IMR-90 (cell line): Measurements from ENCODE around the gene ANO9. TPM values are rescaled to one million over a fixed set of nuclear protein-coding genes. Genes with fewer than 3 reads are reported as not detected.

ENCODE experiments used
- ATAC-seq: fragments of 200-7000 bp; cut with Tn5 transposase; 2 replicates; pipeline ENCODE4 v1.9.1; 2020; ENCODE audit warnings: low read depth, mild to moderate bottlenecking, moderate library complexity
- BruUV-seq: library from RNA; stranded (reverse); fragments of 400-500 nt; replicated peaks from 2 replicates; lab custom pipeline; 2021; lab: Mats Ljungman, UMichigan
- CTCF ChIA-PET: fragments of 300-600 bp; formaldehyde crosslinking; extraction: SDS; loops from one replicate; lab custom pipeline; 2021; ENCODE audit warnings: antibody characterized with exemption; lab: Yijun Ruan, JAX
- POLR2A ChIA-PET: fragments of 300-600 bp; sonication (Branson Sonifier 250); formaldehyde crosslinking; loops from one replicate; lab custom pipeline; 2022; ENCODE audit warnings: antibody characterized with exemption; ENCODE audit not compliant: unreplicated experiment; lab: Charles Lee
- DNase-seq: peaks from one replicate; pipeline ENCODE4 v3.0.0; 2013
- H2AFZ ChIP-seq: replicated peaks from 2 replicates; pipeline ENCODE3; 2013; ENCODE audit warnings: low read length, mild to moderate bottlenecking; ENCODE audit not compliant: poor library complexity
- H2AK5ac ChIP-seq: 2 replicates; pipeline ENCODE4 v1.6.1; 2013; ENCODE audit warnings: low read depth, low read length, inconsistent platforms
- H2AK9ac ChIP-seq: replicated peaks from 2 replicates; pipeline ENCODE3; 2013; ENCODE audit warnings: mild to moderate bottlenecking, low read depth, low read length, moderate library complexity; ENCODE audit not compliant: poor library complexity
- H2BK120ac ChIP-seq: 2 replicates; pipeline ENCODE4 v1.6.1; 2013; ENCODE audit warnings: low read depth, low read length, inconsistent platforms
- H2BK15ac ChIP-seq: 3 replicates; pipeline ENCODE4 v1.6.1; 2013; ENCODE audit warnings: low read depth, low read length, inconsistent platforms
- H2BK20ac ChIP-seq: 2 replicates; pipeline ENCODE4 v1.6.1; 2013; ENCODE audit warnings: low read depth, mild to moderate bottlenecking, inconsistent platforms, low read length, moderate library complexity
- H2BK5ac ChIP-seq: 2 replicates; pipeline ENCODE4 v1.6.1; 2013; ENCODE audit warnings: mild to moderate bottlenecking, low read depth, low read length, inconsistent platforms; ENCODE audit not compliant: poor library complexity, severe bottlenecking
- H3K14ac ChIP-seq: replicated peaks from 2 replicates; pipeline ENCODE4 v1.6.1; 2013; ENCODE audit warnings: low read depth, low read length, inconsistent platforms
- H3K18ac ChIP-seq: 2 replicates; pipeline ENCODE4 v1.6.1; 2013; ENCODE audit warnings: low read depth, low read length, control low read depth
- H3K23ac ChIP-seq: 2 replicates; pipeline ENCODE4 v1.6.1; 2013; ENCODE audit warnings: low read depth, low read length, inconsistent platforms
- H3K27ac ChIP-seq: 2 replicates; pipeline ENCODE4 v1.5.1; 2013; ENCODE audit warnings: mild to moderate bottlenecking, control low read depth, low read length; ENCODE audit not compliant: insufficient read depth
- H3K27me3 ChIP-seq: 2 replicates; pipeline ENCODE4 v1.6.1; 2013; ENCODE audit warnings: low read length; ENCODE audit not compliant: control insufficient read depth, insufficient read depth
- H3K36me3 ChIP-seq: 2 replicates; pipeline ENCODE4 v1.6.1; 2013; ENCODE audit warnings: low read length, mixed read lengths; ENCODE audit not compliant: control insufficient read depth, insufficient read depth
- H3K4ac ChIP-seq: 2 replicates; pipeline ENCODE4 v1.6.1; 2013; ENCODE audit warnings: low read depth, low read length, inconsistent platforms
- H3K4me1 ChIP-seq: 2 replicates; pipeline ENCODE4 v1.6.1; 2013; ENCODE audit warnings: low read length, mixed read lengths; ENCODE audit not compliant: control insufficient read depth, insufficient read depth
- H3K4me2 ChIP-seq: 2 replicates; pipeline ENCODE4 v1.6.1; 2013; ENCODE audit warnings: low read depth, mild to moderate bottlenecking, control low read depth, low read length, moderate library complexity
- H3K4me3 ChIP-seq: 2 replicates; pipeline ENCODE4 v1.5.1; 2013; ENCODE audit warnings: low read depth, mild to moderate bottlenecking, control low read depth, low read length, moderate library complexity; ENCODE audit not compliant: insufficient read depth
- H3K56ac ChIP-seq: 2 replicates; pipeline ENCODE4 v1.6.1; 2013; ENCODE audit warnings: low read length, inconsistent platforms; ENCODE audit not compliant: insufficient read depth; ENCODE audit errors: extremely low read depth
- H3K79me1 ChIP-seq, 2 experiments: 2 replicates each; pipeline ENCODE4 v1.6.1; 2013; ENCODE audit warnings: low read length in 2 of 2, inconsistent platforms in 1 of 2, low read depth in 1 of 2
- H3K9ac ChIP-seq: 2 replicates; pipeline ENCODE4 v1.6.1; 2013; ENCODE audit warnings: low read depth, low read length, control low read depth
- H3K9me1 ChIP-seq: 2 replicates; pipeline ENCODE4 v1.6.1; 2013; ENCODE audit warnings: low read length, inconsistent platforms; ENCODE audit not compliant: insufficient read depth
- H3K9me3 ChIP-seq: 2 replicates; pipeline ENCODE4 v1.6.1; 2013; ENCODE audit warnings: low read length; ENCODE audit not compliant: control insufficient read depth, insufficient read depth
- H4K20me1 ChIP-seq: 2 replicates; pipeline ENCODE4 v1.6.1; 2013; ENCODE audit warnings: low read length, inconsistent platforms; ENCODE audit not compliant: insufficient read depth
- H4K5ac ChIP-seq: 2 replicates; pipeline ENCODE4 v1.6.1; 2013; ENCODE audit warnings: mild to moderate bottlenecking, low read depth, low read length, control low read depth
- H4K8ac ChIP-seq, 2 experiments: 2 replicates each; pipeline ENCODE4 v1.6.1; 2013; ENCODE audit warnings: low read depth in 2 of 2, low read length in 2 of 2, control low read depth in 1 of 2, inconsistent platforms in 1 of 2
- H4K91ac ChIP-seq: 2 replicates; pipeline ENCODE4 v1.6.1; 2013; ENCODE audit warnings: low read depth, low read length, inconsistent platforms; ENCODE audit not compliant: insufficient read depth
- CEBPB ChIP-seq: IDR thresholded peaks from 2 replicates; pipeline ENCODE4 v1.6.1; 2012; ENCODE audit warnings: low read depth, low read length, improper control_type of control experiment
- MXI1 ChIP-seq: IDR thresholded peaks from 2 replicates; pipeline ENCODE4 v1.6.1; 2012; ENCODE audit warnings: low read depth, mild to moderate bottlenecking, low read length, moderate library complexity, borderline replicate concordance
- POLR2A ChIP-seq: IDR thresholded peaks from 2 replicates; pipeline ENCODE4 v1.6.1; 2012; ENCODE audit warnings: mild to moderate bottlenecking, low read depth, low read length
- RCOR1 ChIP-seq: IDR thresholded peaks from 2 replicates; pipeline ENCODE4 v1.6.1; 2012; ENCODE audit warnings: mild to moderate bottlenecking, low read length, improper control_type of control experiment; ENCODE audit not compliant: insufficient replicate concordance
- RFX5 ChIP-seq: IDR thresholded peaks from 2 replicates; pipeline ENCODE4 v1.8.0; 2012; ENCODE audit warnings: low read depth, mild to moderate bottlenecking, low read length, moderate library complexity
- USF2 ChIP-seq: fragments of 150-350 bp; IDR thresholded peaks from 2 replicates; pipeline ENCODE4 v1.6.1; 2017; ENCODE audit warnings: mild to moderate bottlenecking, antibody characterized with exemption, low read length, low read depth
- WGBS, 2 experiments: methylation state at CpG; one replicate each; pipeline versions ENCODE4 v1.1.5 to v1.1.7; 2013; ENCODE audit warnings: missing lambda C conversion rate in 2 of 2; ENCODE audit not compliant: insufficient read length in 1 of 2; ENCODE audit errors: extremely low coverage in 2 of 2; 5-methylcytosine and 5-hydroxymethylcytosine counted together
- dilution Hi-C: fragments of 300-500 bp; cut with HindIII; formaldehyde crosslinking; loops from one replicate; pipeline ENCODE4 v1.14.3; 2018; ENCODE audit warnings: low sequenced_read_pairs; ENCODE audit not compliant: unreplicated experiment
- in situ Hi-C: fragments of 300-500 bp; cut with MboI; formaldehyde crosslinking; loops from 3 replicates; pipeline ENCODE4 v1.14.3; 2019; ENCODE audit warnings: low sequenced_read_pairs, inconsistent platforms, mixed read lengths
- intact Hi-C: fragments of 100-400 bp; cut with micrococcal nuclease; formaldehyde crosslinking; loops from 2 replicates; pipeline ENCODE4 v1.10.0; 2022
- polyA plus RNA-seq, 3 experiments: library from polyadenylated mRNA; depleted of rRNA; stranded (reverse); fragments of >200 nt; gene quantifications; 2 replicates each; pipeline ENCODE4 v1.2.3, GENCODE V29; 2012; ENCODE audit warnings: low replicate concordance in 1 of 3
- total RNA-seq: library from RNA; depleted of rRNA; stranded (reverse); fragments of >200 nt; gene quantifications from 2 replicates; pipeline ENCODE4 v1.2.3, GENCODE V29; 2012

ANO9 gene
- total and polyA plus RNA-seq, 2 of the 4 experiments (the other 2 are of a cell fraction), result not detected

GRCh38 chr11:371716-372590, 69.9 kb downstream of the ANO9 start:
- BruUV-seq, result no TSS peak
- no peak overlapping the region for H2AFZ ChIP-seq
- H3K14ac ChIP-seq, result no peak overlapping the region
- no peak for ATAC-seq
- no peak overlapping the region for H3K9ac ChIP-seq
- H3K4ac ChIP-seq, result no peak overlapping the region
- no peak overlapping the region for H2BK20ac ChIP-seq
- no peak overlapping the region for H2AK5ac ChIP-seq
- H2BK5ac ChIP-seq, result no peak overlapping the region
- H4K91ac ChIP-seq, result no peak overlapping the region
- H3K4me1 ChIP-seq, result peaks cover 7% of the 10 kb centered on the region
- intact Hi-C loops (no loop called here), dilution Hi-C loops (no loop called here), in situ Hi-C loops (no loop called here)
- ChIA-PET CTCF (no interaction called here), POLR2A (no interaction called here)
- H3K9me1 ChIP-seq, result no peaks in the 10 kb centered on the region
- H3K36me3 ChIP-seq, result peaks cover 29% of the 10 kb centered on the region
- no peak overlapping the region for H4K8ac ChIP-seq
- TF ChIP-seq RFX5 (no peak), CEBPB (no peak), POLR2A (no peak), RCOR1 (no peak), MXI1 (no peak), USF2 (no peak)
- H3K23ac ChIP-seq, result no peak overlapping the region
- H3K4me3 ChIP-seq, result no peak overlapping the region
- peaks cover 13% of the 10 kb centered on the region; the same call in 1 of the 2 replicates for H4K20me1 ChIP-seq
- H3K56ac ChIP-seq, result no peak overlapping the region
- no peak overlapping the region for H3K4me2 ChIP-seq
- H3K9me3 ChIP-seq, result no peaks in the 10 kb centered on the region
- no peak overlapping the region for H2AK9ac ChIP-seq
- no peak overlapping the region for H4K5ac ChIP-seq
- H2BK15ac ChIP-seq, result no peak overlapping the region
- WGBS, 2 experiments, result 90% methylated on average over 11 of the region's 19 CpGs; no CpG with 5 or more reads in 1 of the 2 experiments
- no peak overlapping the region for H3K27ac ChIP-seq
- H3K79me1 ChIP-seq, result 0 out of 4 replicates have a peak, but pooled peaks cover 0 to 2% of the 10 kb centered on the region in 2 experiments
- no peak overlapping the region for H3K18ac ChIP-seq
- H3K27me3 ChIP-seq, result peaks cover 3% of the 10 kb centered on the region; the same call in 1 of the 2 replicates
- no peak overlapping the region for H2BK120ac ChIP-seq
- no peak for DNase-seq
